ENCODE results near the gene EPHA6.
"Not testable (repeated sequence)": the region's sequence is repeated elsewhere in the genome, so short reads cannot be mapped to it uniquely, and the experiment has no call there.

EPHA6 gene

DNA sequence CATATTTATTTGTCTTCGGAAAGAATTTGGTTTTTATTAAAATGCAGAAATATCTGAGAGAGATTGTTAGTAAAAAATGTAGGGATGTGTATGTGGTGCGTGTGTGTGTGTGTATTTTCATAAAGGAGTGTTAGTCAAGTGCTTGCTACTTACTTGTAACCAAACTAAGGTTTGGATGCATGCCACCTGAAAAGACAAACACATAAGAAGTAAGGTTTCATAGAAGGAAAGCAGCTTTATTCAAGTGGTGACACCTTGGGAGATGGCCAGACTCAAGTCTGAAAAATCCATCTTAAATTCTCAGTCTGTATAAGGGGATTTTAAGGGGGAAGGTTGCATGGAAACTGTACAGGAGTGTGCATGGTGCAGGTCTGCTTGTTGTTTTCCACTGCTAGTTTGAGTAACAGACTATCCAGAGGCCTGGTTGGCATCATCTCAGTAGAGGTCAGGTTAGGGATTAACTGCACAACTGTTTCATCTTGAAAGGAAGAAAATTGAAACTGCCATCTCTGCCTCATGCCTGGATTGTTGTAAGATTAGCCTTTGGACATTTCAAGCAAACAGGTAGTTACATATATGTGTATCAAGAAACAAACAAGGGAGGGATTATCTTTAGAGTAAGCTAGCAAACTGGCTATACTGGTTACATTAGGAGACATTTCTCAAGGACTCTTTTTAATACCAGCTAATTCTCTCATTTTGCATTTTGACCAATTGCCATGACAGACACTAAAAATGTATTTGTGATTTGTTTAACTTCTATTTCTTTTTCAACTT is 196.7 kb downstream of the EPHA6 start:
- DNase-seq (ENCODE audit: low read depth in 1 of 2, low spot score in 1 of 2) = no peak

DNA sequence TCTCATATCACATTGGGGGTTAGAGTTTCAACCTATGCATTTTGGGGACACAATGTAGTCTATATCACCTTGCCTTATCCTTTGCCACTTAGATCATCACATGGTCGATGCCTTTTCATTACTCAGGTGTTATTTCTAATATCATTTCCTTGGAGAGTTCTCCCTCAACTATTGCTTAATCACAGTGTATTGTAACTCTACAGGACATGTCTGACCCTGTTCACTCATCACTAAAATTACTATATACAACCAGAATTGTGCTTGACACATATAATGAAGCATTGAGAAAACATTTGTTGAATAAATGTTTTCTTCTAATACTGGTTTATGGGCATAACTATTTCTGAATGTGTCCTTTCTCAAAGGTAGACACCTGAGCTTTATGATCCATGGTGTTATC is 207.4 kb downstream of the EPHA6 start:
- no peak for DNase-seq (ENCODE audit: low read depth in 1 of 2, low spot score in 1 of 2)

DNA sequence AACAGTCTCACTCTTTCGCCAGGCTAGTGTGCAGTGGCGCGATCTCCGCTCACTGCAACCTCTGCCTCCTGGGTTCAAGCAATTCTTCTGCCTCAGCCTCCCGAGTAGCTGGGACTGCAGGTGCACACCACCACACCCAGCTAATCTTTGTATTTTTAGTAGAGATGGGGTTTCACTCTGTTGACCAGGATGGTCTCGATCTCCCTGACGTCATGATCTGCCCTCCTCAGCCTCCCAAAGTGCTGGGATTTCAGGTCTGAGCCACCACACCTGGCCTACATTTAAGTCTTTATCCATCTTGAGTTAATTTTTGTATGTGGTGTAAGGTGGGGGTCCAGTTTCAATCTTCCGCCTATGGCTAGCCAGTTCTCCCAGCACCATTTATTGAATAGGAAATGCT is 211.2 kb downstream of the EPHA6 start:
- DNase-seq (ENCODE audit: low read depth in 1 of 2, low spot score in 1 of 2) = not testable (repeated sequence)

DNA sequence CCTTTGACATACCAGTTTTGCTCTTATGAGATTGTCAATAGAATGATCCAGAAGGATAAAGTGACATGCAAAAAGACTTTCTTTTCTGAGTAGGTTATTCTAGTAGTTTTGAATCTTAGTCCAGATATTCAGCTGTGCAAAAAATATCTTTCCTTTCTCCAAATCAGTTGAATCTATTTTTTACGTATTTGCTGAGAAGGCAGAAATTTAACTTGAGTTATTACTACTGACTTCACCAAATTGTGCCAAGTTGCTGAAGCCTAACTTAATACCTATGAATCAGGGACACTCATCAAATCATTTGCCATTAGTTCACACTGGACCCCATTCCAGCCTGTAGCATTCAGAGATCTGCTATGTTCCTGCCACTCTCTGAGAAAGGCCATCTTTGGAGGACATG is 215.6 kb downstream of the EPHA6 start:
- DNase-seq (ENCODE audit: low read depth in 1 of 2, low spot score in 1 of 2) = no peak

DNA sequence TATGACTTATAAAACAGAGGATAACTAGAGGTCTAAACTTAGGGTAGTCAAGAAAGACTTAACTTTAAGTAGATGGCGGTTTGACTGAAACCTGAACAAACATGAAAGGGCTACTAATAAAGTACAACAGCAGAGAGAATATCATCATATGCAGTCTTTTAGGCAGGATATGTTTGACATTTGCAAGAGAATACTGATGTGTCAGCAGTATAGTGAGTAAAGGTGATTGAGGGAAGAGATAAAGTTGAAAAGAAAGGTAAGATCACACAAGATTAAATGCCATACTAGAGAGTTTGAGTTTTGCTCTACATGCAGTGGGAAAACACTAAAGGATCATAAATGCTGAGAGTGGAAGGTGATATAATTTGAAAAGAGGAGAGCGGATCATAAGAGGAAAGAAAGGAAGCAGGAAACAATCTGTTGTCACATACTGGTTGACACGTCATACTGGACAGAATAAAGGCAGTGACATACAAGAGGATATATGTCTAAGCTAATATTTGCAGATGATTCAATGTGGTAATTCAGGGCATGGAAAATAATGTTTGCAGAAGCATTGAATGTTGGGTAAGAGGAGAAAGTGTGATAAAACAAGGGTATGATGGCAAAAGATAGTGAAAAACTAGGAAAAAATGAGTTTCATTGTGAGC is 223.0 kb downstream of the EPHA6 start:
- no peak for DNase-seq (ENCODE audit: low read depth in 1 of 2, low spot score in 1 of 2)

DNA sequence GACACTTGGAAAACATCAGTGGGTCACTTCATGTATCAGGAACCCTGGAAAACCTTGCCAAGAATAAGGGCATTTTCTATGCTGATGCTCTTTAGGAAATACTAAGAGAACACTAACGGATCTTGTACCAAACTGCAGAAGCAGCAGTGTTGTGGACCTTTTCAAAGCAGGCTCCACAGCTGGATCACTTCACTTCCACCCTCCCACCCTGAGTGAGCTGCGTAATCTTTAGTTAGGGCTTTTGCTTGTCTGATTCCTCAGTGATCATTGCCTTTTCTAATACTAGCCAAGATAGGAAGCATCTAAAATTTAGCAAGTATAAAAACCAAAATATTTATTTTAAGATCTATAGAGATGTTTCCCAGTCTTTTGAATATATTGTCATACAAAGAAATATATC is 229.0 kb downstream of the EPHA6 start:
- DNase-seq (ENCODE audit: low read depth in 1 of 2, low spot score in 1 of 2) = no peak

DNA sequence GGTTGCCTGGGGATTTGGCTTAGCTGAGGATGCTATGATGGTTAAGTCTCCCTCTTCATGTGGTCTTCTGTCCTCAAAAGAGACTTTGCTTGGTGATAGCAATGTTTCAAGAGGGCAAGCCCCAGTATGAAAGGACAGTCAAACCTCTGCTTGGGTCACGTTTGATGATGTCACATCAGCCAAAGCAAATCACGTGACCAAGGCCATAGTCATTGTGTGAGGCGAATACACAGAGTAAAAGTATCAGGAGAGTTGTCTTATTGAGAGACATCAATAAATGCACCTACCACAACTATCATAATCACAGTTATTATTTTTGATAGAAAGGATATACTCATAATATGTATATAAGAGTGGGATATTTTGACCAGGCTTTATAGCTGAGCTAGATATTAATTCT is 243.0 kb downstream of the EPHA6 start:
- no peak for DNase-seq (ENCODE audit: low read depth in 1 of 2, low spot score in 1 of 2)

DNA sequence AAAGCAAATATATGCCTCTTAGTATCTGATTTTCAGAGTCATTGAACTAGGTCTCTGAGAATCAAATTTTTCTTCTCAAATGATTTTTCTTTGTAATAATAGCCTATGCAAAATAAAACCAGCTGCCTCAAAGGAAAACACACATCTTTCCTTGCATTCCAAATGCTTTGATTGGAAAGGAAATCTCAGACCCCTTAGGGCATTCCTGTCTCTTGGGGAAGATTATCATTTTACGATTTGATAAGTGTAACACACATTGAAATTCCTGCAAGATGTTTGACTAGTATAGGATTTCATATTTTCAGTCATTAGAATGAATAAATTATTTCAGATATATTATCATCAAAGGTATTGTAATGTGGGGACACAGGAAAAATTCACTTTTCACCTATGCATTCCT is 244.8 kb downstream of the EPHA6 start:
- DNase-seq (ENCODE audit: low read depth in 1 of 2, low spot score in 1 of 2) = no peak

DNA sequence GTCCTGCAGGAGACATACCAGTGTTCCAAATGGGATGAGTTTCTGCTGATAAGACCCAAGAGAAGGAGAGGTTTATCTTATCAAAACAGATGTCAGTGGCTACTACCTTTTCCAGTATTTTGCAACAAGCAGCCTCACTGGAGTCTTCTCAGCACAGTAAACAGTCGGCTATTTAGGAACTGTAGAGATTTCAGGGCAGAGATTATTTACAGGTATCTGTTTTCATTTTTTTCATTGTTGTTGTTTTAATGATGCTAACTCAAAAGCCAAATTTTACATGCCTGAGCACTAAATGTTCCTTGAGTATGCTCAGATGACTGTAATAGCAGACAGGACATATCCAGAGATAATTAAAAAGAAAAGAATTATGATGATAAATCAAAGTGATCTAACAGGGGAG is 252.1 kb downstream of the EPHA6 start:
- DNase-seq (ENCODE audit: low read depth in 1 of 2, low spot score in 1 of 2) = no peak

DNA sequence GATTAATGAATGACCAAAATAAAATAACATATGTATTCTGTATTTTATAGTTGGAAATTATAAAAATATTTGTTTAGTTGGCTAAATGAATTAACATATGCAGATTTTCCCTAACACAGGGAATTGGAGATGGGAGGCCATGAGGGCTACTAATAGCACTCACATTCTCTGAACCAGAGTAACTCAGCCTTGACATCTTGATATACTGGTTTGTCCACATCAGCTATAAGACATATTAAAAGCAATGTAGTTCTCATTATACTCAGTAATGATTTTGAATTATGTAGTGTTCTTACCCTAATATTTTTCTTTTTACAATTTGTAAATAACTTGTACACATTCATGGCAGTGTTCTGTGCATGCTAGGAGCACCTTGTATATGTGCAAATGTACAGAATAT is 255.9 kb downstream of the EPHA6 start:
- DNase-seq (ENCODE audit: low read depth in 1 of 2, low spot score in 1 of 2) = no peak

DNA sequence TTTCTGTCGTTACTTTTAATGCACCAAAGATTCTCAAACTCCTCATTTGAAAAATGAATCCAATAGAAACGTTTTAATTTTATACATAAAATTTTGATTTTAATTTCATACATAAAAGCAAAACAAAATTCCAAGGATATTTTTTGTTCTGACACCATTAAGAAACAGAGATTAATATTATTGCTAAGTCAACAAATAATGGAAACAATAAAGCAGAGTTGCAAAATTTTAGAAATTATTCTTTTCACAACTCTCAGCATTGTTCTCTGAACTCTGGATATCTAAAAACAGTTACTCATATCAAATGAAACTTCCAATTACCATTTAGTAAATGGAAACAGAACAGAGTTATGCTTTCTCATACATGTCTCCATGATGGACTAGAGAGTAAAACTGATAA is 260.2 kb downstream of the EPHA6 start:
- DNase-seq (ENCODE audit: low read depth in 1 of 2, low spot score in 1 of 2) = no peak

DNA sequence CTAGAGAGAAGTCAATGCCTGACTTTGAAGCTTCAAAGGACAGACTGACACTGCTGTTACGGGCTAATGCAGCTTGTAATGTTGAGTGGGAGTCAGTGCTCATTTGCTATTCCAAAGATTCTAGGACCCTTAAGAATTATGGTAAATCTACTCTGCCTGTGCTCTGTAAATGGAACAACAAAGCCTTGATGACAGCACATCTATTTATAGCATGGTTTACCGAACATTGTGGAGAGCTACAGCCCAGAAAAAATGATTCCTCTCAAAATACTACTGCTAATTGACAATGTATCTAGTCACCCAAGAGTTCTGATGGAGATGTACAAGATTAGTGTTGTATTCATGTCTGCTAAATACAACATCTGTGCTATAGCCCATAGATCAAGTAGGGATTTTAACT is 262.3 kb downstream of the EPHA6 start:
- DNase-seq (ENCODE audit: low read depth in 1 of 2, low spot score in 1 of 2) = no peak

DNA sequence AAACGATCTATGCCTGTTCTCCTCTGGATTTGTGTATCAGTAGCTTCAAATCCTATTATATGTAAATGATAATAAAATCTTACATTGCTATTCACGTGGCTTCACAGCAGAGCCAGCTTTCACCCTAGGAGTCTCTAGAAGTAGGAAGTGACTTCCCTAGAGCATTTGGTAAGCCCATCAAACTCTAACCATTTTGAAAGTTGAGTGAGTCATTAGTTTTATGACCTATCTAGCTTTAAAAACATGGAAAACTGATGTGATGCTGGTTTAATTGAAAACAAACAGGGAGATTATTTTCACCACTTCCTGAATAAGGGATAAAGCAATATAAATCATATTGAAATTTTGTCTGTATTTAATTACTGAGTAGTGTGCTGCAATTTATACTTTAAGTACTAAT is 275.2 kb downstream of the EPHA6 start:
- DNase-seq (ENCODE audit: low read depth in 1 of 2, low spot score in 1 of 2) = no peak

DNA sequence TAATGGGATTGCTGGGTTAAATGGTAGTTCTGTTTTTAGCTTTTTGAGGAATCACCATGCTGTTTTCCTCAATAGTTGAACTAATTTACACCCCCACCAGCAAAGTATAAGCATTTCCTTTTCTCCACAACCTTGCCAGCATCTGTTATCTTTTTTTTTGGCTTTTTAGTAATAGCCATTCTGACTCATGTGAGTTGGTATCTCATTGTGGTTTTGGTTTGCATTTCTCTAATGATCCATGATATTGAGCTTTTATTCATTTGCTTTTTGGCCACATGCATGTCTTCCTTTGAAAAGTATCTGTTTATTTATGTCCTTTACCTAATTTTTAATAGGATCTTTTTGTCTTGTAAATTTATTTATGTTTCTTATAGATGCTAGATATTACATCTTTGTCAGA is 288.2 kb downstream of the EPHA6 start:
- DNase-seq (ENCODE audit: low read depth in 1 of 2, low spot score in 1 of 2) = no peak

DNA sequence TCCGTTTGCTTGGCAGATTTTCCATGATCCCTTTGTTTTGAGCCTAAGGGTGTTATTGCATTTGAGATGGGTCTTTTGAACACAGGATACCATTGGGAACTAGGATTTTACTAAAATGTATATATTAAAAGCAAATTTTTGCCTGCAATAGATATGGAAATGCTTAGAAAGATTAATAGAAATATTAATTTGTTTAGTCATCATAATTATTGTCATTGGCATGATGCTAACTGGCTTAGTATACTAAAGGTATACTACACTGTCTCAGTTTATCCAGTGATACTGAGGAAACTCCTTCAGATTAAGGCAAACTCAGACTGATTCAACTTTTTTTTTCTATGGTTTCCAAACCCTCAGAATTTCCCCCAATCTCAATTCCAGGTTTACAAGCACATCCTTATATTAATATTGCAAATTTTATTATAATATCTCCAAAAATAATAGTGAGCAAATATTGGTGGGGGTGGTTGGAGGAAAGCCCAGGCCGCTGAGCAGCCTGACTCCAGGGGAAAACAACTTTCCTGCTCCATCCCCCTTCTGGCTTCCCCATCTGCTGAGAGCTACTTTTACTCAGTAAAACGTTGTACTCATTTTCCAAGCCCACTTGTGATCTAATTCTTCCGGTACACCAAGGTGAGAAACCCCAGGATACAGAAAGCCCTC is 291.7 kb downstream of the EPHA6 start:
- no peak for DNase-seq (ENCODE audit: low read depth in 1 of 2, low spot score in 1 of 2)

DNA sequence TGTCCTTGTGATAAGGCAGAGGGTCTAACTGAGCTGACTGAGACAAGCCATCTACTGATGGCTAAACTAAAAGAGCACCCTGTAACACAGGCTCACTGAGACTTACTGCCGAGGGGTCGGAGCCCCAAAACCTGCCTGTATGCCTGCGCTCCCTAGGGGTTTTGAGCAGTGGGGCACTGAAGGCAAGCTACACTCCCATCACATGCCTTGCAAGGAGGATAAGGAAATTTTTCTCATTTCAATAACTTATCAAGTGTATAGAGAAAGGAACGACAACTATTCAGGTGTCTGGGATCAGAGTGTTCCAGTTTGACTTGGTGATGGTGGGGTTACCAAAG is 292.2 kb downstream of the EPHA6 start:
- DNase-seq (ENCODE audit: low read depth in 1 of 2, low spot score in 1 of 2) = no peak

DNA sequence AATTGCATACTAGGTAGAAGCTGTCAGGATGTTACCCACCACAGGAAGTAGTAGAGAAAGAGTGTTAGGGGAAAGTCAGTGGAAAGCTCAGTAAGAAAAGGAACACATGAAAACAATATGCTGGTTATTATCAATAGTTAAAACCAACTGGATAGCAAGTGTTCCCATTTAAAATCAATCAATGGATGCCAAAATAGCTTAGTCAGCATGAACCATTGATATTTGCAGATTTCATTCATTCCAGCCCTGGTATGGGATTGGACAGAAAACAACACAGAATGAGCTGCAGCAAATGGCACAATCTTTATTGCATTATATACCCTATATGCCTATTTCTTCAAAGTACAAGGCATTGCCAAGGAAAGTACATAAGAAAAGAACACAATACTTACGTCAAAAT is 293.7 kb downstream of the EPHA6 start:
- DNase-seq (ENCODE audit: low read depth in 1 of 2, low spot score in 1 of 2) = no peak

DNA sequence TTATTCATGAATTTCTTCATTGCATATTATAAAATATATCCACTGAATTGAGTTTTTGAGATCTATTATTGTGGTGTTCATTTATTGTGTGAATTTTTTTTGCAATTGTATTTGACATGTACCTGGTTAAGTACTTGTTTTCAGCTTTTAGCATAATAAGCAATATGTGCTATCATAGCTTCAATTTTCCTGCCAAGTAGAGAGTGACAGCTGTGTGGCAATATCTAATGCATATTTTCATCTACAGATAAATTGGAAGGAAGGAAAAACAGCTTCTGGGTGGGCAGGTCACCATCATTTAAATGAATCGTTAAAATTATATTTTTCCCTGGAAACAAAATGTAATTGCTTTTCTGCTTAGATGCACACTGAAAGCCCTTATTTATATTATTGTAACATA is 296.9 kb downstream of the EPHA6 start:
- DNase-seq (ENCODE audit: low read depth in 1 of 2, low spot score in 1 of 2) = no peak

DNA sequence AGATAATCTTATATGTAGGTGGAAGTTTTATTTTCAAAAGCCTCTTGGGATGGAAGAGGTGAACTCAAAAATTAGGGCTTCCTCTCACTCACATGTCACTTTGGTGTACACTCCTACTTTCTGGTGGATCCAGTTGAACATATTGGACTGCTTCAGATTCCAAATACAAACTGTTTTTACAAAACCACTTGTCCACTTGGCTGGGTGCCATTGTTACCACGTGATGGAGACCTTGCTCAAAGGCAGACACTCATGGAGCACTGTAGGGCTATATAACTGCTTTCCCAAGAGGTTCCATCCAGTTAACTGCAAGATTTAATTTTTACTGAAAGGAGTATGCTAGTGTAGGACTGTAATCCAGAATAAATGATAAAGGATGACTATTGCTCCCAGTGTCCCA is 307.0 kb downstream of the EPHA6 start:
- DNase-seq (ENCODE audit: low read depth in 1 of 2, low spot score in 1 of 2) = no peak

DNA sequence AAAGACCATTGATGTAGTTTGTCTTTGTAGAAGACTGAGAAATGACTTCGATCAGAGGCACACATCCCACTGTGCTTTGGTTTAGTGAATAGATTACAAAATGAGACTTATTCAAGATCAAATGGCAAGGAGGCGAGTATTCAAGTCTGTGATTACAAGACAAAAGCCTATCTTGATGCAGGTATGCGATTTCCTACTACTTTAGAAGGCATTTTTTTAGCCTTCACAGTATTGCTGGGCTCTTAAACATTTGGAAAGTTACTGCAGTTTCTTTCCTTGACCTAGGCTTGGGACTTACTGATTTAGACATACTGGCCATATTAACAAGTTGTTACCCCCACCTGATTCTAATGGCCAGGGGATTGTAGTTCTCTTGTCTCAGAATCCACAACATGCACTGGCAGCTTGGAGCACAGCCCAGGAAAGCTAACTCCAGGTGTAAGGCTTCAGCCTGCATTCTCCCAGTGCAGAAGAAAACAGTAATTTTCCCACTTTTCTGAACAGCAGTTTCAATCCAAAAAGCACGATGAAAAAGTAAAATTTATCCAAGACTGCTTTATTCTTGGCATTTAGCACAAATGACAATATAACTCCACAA is 311.6 kb downstream of the EPHA6 start:
- DNase-seq (ENCODE audit: low read depth in 1 of 2, low spot score in 1 of 2) = no peak

DNA sequence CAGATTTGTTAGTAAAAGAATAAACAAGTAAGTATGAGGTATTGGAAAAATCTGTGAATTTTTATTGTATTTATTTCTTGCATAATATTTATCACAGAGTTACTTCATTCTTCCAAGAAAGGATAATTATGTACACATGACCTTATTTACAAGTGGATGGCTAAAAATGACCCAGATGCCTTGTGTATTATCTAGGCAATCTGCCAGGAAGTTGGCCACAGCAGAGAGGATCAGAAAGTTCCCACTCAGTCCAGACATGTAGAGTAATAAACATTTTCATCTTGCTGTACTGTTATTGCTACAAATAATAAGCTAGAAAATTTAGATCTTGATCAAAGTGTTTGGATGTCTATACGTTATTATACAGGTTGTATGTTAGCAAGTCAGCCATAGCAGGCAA is 317.1 kb downstream of the EPHA6 start:
- no peak for DNase-seq (ENCODE audit: low read depth in 1 of 2, low spot score in 1 of 2)

DNA sequence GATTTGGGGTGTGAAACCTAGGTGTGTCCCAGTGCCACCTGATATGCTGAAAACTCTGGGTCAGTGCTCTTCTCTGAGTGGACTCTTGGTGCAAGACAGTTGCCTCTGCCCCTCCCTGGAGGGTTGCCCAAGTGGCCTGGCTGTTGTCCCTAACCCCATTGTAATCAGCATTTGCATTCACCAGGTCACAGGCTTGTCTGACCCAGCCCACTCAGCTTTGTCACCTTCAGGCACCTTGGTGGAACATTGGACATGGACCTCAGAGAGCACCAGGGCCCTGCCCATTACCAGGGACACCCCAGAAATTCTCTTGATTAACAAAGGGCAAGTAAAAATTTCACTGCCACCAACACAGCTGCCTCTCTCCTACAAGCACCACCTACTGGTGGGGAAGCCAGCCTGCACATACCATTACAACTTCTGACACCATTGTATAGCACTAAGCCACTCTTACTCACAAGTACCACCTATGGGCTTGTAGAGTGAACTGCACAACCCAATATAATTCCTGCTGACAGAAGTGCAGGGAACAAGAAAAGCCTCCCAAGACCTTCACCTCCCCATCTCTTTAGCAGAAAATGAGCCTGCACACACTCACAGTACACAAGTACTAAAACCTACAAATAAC is 324.6 kb downstream of the EPHA6 start:
- no peak for DNase-seq (ENCODE audit: low read depth in 1 of 2, low spot score in 1 of 2)
